OCI-LY7 (cell line): Measurements from ENCODE around the gene FABP6. TPM values are rescaled to one million over a fixed set of nuclear protein-coding genes. Genes with fewer than 3 reads are reported as not detected.

Source experiments
- BruUV-seq: library from RNA; stranded (reverse); fragments of 400-500 nt; replicated peaks from 2 replicates; lab custom pipeline; 2021; lab: Mats Ljungman, UMichigan
- CTCF ChIA-PET: fragments of 300-600 bp; sonication (Branson Sonifier 250); formaldehyde crosslinking; loops from one replicate; lab custom pipeline; 2022; ENCODE audit warnings: antibody characterized with exemption; ENCODE audit not compliant: unreplicated experiment; lab: Charles Lee
- POLR2A ChIA-PET: fragments of 300-600 bp; sonication (Branson Sonifier 250); formaldehyde crosslinking; loops from one replicate; lab custom pipeline; 2022; ENCODE audit warnings: antibody characterized with exemption; lab: Charles Lee
- DNase-seq: peaks from one replicate; pipeline ENCODE4 v3.0.0-alpha.2; 2015; ENCODE audit warnings: low spot score
- H2AFZ ChIP-seq: fragments of 200-600 bp; sonication (generic), shearing (Covaris generic); 2 replicates; pipeline ENCODE4 v1.6.1; 2014; ENCODE audit warnings: mild to moderate bottlenecking, antibody characterized with exemption, low read length, moderate library complexity
- H3K27ac ChIP-seq: fragments of 200-600 bp; sonication (generic); 2 replicates; pipeline ENCODE4 v1.5.1; 2014; ENCODE audit warnings: mixed run types, low read depth, mild to moderate bottlenecking, moderate library complexity, low read length, inconsistent platforms; ENCODE audit not compliant: poor library complexity, severe bottlenecking
- H3K36me3 ChIP-seq: fragments of 200-600 bp; sonication (generic); 2 replicates; pipeline ENCODE4 v1.6.1; 2014; ENCODE audit warnings: mild to moderate bottlenecking, antibody characterized with exemption, low read length, moderate library complexity, mixed read lengths; ENCODE audit not compliant: insufficient read depth
- H3K4me1 ChIP-seq: fragments of 200-600 bp; sonication (generic); 2 replicates; pipeline ENCODE4 v1.5.1; 2014; ENCODE audit warnings: mild to moderate bottlenecking, low read length; ENCODE audit not compliant: insufficient read depth, poor library complexity, severe bottlenecking
- H3K4me2 ChIP-seq: fragments of 200-600 bp; sonication (generic); 2 replicates; pipeline ENCODE4 v1.6.1; 2014; ENCODE audit warnings: mild to moderate bottlenecking, low read length
- H3K4me3 ChIP-seq: fragments of 200-600 bp; sonication (generic); 2 replicates; pipeline ENCODE4 v1.5.1; 2014; ENCODE audit warnings: mild to moderate bottlenecking, low read depth, low read length; ENCODE audit not compliant: poor library complexity, severe bottlenecking
- H3K79me2 ChIP-seq: fragments of 200-600 bp; sonication (generic); 2 replicates; pipeline ENCODE4 v1.6.1; 2016; ENCODE audit warnings: low read depth, mild to moderate bottlenecking, low read length, moderate library complexity, mixed read lengths; ENCODE audit not compliant: insufficient read depth
- H3K9me2 ChIP-seq: fragments of 200-600 bp; sonication (generic); 2 replicates; pipeline ENCODE4 v1.6.1; 2016; ENCODE audit warnings: mild to moderate bottlenecking, low read length, mixed read lengths; ENCODE audit not compliant: insufficient read depth
- H3K9me3 ChIP-seq: fragments of 200-600 bp; sonication (generic); 2 replicates; pipeline ENCODE4 v1.6.1; 2014; ENCODE audit warnings: mild to moderate bottlenecking, mixed run types, low read length, mixed read lengths
- H4K20me1 ChIP-seq: fragments of 200-600 bp; sonication (generic); 2 replicates; pipeline ENCODE4 v1.6.1; 2014; ENCODE audit warnings: mild to moderate bottlenecking, antibody characterized with exemption, low read length, moderate library complexity, mixed read lengths; ENCODE audit not compliant: insufficient read depth
- EZH2phosphoT487 ChIP-seq: fragments of 200-600 bp; sonication (generic); IDR thresholded peaks from 2 replicates; pipeline ENCODE4 v1.6.1; 2018; ENCODE audit warnings: low read depth, borderline replicate concordance, mild to moderate bottlenecking, mixed run types, antibody characterized with exemption, low read length, moderate library complexity, mixed read lengths
- intact Hi-C: fragments of 100-400 bp; cut with micrococcal nuclease; formaldehyde crosslinking; loops from one replicate; pipeline ENCODE4 v1.10.0; 2022; ENCODE audit not compliant: unreplicated experiment
- total RNA-seq, 2 experiments: library from RNA; depleted of rRNA in 1 of 2; stranded (reverse); fragments of >200 nt in 1 of 2; shearing (Covaris generic) in 1 of 2; gene quantifications; 2 replicates each; pipeline ENCODE4 v1.2.3, GENCODE V29; 2014 to 2022
- TF ChIP-seq, protein P1 (sequence below): fragments of 200-600 bp; sonication (generic); conservative IDR thresholded peaks from 2 replicates; pipeline ENCODE4 v1.5.1; 2014; ENCODE audit warnings: mild to moderate bottlenecking, antibody characterized with exemption, low read length, moderate library complexity, mixed read lengths

The FABP6 gene
- total RNA-seq, 2 experiments from 2014 or later = 0.69 TPM; not detected in 1

GRCh38 chr5:160213537-160213936 lies 15.8 kb upstream of the FABP6 start:
- H2AFZ ChIP-seq = peak overlapping the region; percentile 32; the same call in 1 of the 2 replicates
- intact Hi-C loops = no loop called here
- H3K4me3 ChIP-seq = no peak overlapping the region
- peak; percentile 32 for DNase-seq
- no peaks in the 10 kb centered on the region for H3K9me3 ChIP-seq
- H3K4me2 ChIP-seq = peak overlapping the region; percentile 13; the same call in 1 of the 2 replicates
- CTCF ChIA-PET = no interaction called here
- TF ChIP-seq, protein P1, sequence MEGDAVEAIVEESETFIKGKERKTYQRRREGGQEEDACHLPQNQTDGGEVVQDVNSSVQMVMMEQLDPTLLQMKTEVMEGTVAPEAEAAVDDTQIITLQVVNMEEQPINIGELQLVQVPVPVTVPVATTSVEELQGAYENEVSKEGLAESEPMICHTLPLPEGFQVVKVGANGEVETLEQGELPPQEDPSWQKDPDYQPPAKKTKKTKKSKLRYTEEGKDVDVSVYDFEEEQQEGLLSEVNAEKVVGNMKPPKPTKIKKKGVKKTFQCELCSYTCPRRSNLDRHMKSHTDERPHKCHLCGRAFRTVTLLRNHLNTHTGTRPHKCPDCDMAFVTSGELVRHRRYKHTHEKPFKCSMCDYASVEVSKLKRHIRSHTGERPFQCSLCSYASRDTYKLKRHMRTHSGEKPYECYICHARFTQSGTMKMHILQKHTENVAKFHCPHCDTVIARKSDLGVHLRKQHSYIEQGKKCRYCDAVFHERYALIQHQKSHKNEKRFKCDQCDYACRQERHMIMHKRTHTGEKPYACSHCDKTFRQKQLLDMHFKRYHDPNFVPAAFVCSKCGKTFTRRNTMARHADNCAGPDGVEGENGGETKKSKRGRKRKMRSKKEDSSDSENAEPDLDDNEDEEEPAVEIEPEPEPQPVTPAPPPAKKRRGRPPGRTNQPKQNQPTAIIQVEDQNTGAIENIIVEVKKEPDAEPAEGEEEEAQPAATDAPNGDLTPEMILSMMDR = no peak
- TF ChIP-seq EZH2phosphoT487 = no peak
- no peaks in the 10 kb centered on the region for H3K79me2 ChIP-seq
- no peaks in the 10 kb centered on the region for H3K36me3 ChIP-seq
- no peaks in the 10 kb centered on the region for H3K4me1 ChIP-seq
- H3K27ac ChIP-seq = no peak overlapping the region
- no peaks in the 10 kb centered on the region for H4K20me1 ChIP-seq
- no TSS peak for BruUV-seq
- no peaks in the 10 kb centered on the region for H3K9me2 ChIP-seq
- POLR2A ChIA-PET = interaction anchor here (0.7 kb wide), 1 partner anchor 26 kb away, joined by 3 read pairs; no protein-coding TSS in a partner anchor

DNA sequence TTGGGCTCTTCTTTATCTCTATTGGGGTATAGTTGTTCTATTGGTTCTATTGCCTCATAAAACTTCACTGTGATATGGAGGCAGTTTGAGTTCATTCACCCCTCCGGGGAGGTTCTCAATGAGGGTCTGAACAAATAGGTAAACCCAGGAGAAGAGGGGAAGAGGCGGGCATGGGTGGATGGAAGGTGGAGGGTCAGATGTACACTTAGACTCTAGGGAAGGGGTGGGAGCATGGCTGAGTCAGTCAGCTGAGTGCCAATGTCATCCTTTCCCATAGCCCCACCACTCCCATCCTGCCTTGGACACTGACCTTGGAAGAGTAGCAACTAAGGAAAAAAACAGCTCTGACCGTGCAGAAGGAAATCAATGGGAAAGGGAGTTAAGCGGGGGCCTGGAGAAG lies 9.9 kb upstream of the FABP6 start:
- H2AFZ ChIP-seq = no peak overlapping the region
- H3K4me1 ChIP-seq = no peaks in the 10 kb centered on the region
- no peak for TF ChIP-seq EZH2phosphoT487
- TF ChIP-seq, protein P1 = no peak
- no peak overlapping the region for H3K27ac ChIP-seq
- H3K4me3 ChIP-seq = no peak overlapping the region
- H3K9me3 ChIP-seq = no peaks in the 10 kb centered on the region
- ChIA-PET CTCF (no interaction called here), POLR2A (no interaction called here)
- no peak for DNase-seq
- H3K79me2 ChIP-seq = no peaks in the 10 kb centered on the region
- no peaks in the 10 kb centered on the region for H3K36me3 ChIP-seq
- BruUV-seq = no TSS peak
- intact Hi-C loops = no loop called here
- no peaks in the 10 kb centered on the region for H3K9me2 ChIP-seq
- H3K4me2 ChIP-seq = no peak overlapping the region
- no peaks in the 10 kb centered on the region for H4K20me1 ChIP-seq

DNA sequence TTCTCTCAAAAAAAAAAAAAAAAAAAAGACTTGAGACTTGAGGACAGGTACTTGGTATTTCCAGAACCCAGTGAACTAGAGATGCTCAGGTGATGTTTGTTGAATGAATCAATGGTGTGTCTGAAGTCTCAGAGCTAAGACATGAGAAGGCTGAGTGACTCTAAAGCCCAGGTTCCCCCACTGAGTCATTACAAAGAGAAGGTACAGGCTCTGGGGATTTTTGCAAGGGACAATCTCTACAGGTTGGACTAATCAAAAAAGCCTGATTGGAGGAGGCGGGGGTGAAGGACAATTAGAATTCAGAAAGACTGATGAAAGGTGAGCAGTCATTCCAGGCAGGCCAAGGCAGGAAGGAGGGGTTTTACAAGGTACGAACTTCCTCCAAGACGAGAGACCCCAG lies 8.2 kb upstream of the FABP6 start:
- Histone ChIP-seq H3K4me2 (no peak overlapping the region), H3K9me2 (no peaks in the 10 kb centered on the region), H3K27ac (no peak overlapping the region), H3K36me3 (no peaks in the 10 kb centered on the region), H3K79me2 (no peaks in the 10 kb centered on the region), H2AFZ (no peak overlapping the region), H4K20me1 (no peaks in the 10 kb centered on the region), H3K4me3 (no peak overlapping the region), H3K4me1 (no peaks in the 10 kb centered on the region), H3K9me3 (no peaks in the 10 kb centered on the region)
- ChIA-PET POLR2A (interaction anchor here (0.7 to 1.1 kb wide), 5 partner anchors 10 to 155 kb away, joined by 3 to 4 read pairs (median 3); no protein-coding TSS in a partner anchor), CTCF (no interaction called here)
- no TSS peak for BruUV-seq
- no peak for DNase-seq
- TF ChIP-seq EZH2phosphoT487 = no peak
- TF ChIP-seq, protein P1 = no peak
- intact Hi-C loops = no loop called here
